Measurements from ENCODE around the gene ARF3.
A peak's percentile ranks its signal among the peaks of the same experiment; 100 is the strongest.

ARF3 gene

GRCh38 chr12:48965298-48965838 lies 8.1 kb upstream of the ARF3 start:
- no peak for DNase-seq

- no peak for DNase-seq
Observed at GRCh38 chr12:48961801-48962200, 4.5 kb upstream of the ARF3 start.

DNA sequence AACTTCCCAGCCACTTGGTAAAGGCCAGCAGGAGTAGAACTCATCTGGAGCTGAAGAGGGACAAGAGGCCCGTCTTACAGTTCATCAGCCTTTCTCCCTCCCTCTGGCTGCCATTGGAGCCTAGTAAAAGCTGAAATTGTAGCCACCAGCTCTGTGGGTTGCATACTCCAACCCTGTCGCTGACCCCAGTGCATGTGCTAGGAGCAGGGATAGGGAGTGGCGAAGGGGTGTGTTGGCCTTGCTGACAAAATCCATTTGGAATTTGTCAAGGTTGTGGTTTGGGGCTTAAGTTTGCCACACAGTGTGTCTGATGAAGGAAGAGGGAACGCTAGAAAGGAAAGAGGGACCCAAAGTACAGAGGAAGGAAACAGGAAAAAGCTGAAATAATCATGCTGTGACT lies 4.0 kb upstream of the ARF3 start:
- DNase-seq, result no peak

DNA sequence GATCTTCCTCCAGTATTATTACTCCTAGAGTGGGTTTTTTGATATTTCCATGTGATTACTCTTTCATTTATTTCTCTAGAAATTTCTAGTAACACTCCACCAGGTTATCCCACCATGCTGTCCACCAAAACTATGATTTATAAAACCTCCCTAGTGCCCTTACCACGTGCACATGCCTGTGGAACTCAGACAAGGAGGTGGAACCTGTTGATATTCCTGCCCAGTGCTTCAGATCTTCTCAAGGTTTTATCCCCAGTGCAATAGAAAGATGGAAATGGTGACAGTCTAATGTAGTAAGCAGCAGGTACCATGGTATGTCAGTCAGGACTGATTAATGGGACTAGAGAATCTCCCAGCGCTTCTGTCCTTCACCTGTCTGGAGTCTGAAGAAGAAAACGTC lies 3.5 kb upstream of the ARF3 start:
- no peak for DNase-seq

DNA sequence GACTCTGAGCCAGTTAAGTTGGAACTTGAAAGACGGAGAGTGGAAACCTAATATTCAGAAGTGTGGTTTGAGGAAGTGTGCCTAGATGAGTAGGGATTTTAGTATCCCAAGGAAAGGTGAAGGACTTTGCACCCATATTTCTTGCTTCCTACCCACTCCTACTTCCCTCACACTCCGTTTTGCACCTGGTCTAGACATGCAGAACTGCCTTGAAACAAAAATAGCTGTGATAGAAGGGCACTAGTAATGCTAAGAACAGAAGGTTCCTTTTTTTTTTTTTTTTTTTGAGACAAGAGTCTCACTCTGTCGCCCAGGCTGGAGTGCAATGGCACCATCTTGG lies 732 bp upstream of the ARF3 start:
- no peak for DNase-seq

GRCh38 chr12:48956279-48957140 lies 777 bp downstream of the ARF3 start:
- DNase-seq, result peak; percentile 24 to 39

DNA sequence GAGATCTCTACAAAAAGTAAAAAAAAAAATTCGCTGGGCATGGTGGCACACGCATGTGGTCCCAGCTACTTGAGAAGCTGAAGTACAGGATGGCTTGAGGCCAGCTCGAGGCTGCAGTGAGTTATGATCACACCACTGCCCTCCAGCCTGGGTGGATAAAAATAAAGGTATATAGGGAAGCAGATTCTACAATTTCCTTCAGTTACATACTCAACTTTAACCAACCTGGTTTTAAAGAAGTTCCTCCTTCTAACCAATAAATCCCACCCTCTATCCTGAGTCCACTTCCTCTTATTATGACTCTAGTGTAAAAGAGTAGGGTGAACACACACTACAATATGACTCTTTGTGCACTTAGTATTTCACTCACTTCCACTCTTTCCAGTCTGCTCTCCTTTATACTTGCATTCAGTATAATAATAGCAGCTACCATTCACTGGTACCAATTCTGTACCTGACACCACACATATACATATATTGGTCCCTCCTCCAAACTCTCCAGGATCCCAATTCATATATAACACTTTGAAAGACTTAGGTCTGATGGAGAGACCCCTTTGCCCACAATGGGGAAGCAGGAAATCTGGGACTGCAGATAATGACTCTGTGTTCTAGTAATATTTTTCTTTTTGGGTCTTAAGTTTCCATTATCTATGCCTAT lies 2.3 kb downstream of the ARF3 start:
- DNase-seq, result no peak

DNA sequence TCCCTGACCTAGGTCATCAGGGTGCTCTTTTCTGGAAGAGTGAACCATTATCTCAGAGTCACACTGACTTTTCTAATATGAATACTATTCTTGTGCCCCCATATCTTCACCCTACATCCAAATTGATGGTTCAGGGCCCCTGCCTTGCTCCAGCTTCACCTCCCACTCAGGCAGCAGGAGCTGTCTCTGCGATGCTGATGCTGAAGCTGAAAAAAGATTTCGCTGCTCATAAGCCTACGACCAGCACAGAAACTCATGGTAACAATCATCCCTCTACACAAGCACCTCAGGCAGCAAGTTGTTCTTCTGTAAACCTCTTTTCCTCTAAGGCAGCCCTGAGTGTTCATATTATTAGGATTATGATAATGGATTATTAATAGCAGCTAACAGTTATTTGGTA lies 3.2 kb downstream of the ARF3 start:
- no peak for DNase-seq

- DNase-seq, result no peak
Observed at GRCh38 chr12:48952691-48953090, 4.6 kb downstream of the ARF3 start.

- DNase-seq, result no peak
Observed at GRCh38 chr12:48947727-48948126, 9.6 kb downstream of the ARF3 start.

- DNase-seq, result no peak
Observed at GRCh38 chr12:48946943-48947342, 10.3 kb downstream of the ARF3 start.

- DNase-seq, result no peak
Observed at GRCh38 chr12:48946205-48946604, 11.1 kb downstream of the ARF3 start.

DNA sequence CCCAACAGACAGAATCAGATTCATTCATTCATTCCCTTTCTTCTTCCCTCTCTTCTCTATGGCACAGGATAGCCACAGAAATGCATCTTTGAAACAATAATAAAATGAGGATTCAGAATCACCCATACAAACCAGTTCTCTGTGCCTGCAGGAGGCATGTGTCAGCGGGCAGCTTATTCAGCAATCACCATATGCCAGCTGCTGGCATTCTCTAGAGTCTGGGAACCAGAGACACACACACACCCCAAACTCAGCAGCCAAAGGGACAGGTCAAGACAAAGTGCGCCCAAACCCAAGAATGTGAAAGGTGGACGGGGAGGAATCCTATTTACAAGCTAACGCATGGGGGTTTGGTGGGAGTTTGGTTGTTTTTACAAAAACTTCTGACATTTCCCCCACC lies 14.1 kb downstream of the ARF3 start:
- no peak for DNase-seq

DNA sequence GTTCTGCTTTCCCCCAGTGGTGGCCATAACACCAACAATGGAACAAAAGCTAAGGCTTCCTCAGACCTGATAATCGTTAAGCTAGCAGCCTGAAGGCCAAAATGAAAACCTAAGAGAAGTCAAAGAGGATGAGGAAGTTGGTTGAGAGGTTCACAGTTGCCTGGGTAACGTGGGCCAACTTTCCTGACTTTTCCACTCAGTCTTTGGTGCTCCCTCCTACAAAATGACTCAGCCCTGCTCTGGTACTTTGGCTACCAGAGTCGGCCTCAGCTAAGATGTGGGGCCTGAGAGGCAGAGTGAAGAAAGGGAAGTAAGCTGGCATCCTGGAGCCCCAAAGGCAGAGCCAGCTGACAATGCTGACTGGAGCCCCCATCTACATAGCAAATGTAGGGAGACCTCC lies 17.1 kb downstream of the ARF3 start:
- DNase-seq, result peak in 1 of 2 donors; percentile 51

GRCh38 chr12:48938805-48939204 lies 18.5 kb downstream of the ARF3 start:
- peak in 1 of 2 donors; percentile 45 for DNase-seq

GRCh38 chr12:48937170-48937569 lies 20.1 kb downstream of the ARF3 start:
- no peak for DNase-seq

- DNase-seq, result peak; percentile 78 to 84
Observed at GRCh38 chr12:48936379-48936979, 20.8 kb downstream of the ARF3 start.

GRCh38 chr12:48934312-48934706 lies 23.0 kb downstream of the ARF3 start:
- peak in 1 of 2 donors; percentile 32 for DNase-seq

GRCh38 chr12:48933664-48934311 lies 23.5 kb downstream of the ARF3 start:
- peak; percentile 50 to 72 for DNase-seq

GRCh38 chr12:48932878-48933277 lies 24.4 kb downstream of the ARF3 start:
- DNase-seq, result no peak

DNA sequence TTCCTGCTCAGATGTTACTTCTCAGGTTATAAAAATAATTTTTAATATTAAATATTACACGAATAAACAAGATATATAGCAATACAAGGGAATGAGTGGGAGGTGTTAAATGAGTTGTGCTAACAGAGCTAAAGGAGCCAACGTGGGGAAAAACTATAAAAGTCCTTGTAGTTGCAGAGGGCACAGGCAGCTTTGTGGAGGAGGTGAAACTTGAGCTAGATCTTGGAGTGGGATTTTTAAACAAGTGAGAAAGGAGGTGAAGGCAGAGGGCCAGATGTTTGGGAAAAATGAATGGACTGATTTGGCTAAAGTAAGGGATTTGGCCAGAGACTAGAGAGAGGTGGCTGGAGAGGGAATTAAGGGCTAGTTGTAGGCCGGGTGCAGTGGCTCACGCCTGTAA lies 26.8 kb downstream of the ARF3 start:
- DNase-seq, result no peak

- DNase-seq, result no peak
Observed at GRCh38 chr12:48929551-48929950, 27.7 kb downstream of the ARF3 start.

DNA sequence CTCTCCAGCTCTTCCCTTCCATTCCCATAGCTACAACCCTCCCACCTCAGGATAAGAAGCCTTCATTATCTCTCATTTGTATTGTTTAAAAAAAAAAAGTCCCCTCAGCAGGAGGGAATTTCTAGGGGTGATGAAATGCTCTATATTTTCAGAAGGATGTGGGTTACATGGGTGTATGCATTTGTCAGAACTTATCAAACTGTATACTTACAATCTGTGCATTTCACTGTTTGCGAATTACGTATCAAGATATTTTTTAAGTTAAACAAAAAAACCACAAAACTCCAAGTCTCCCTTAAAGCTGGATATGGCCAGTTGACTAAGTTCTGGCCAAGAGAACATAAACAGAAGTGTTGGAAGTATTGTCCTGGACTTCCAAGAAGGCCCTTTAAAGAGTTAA lies 30.0 kb downstream of the ARF3 start:
- DNase-seq, result no peak
